GM12878 (cell line): Measurements from ENCODE around the gene SNCB.

ENCODE experiments used
- CBX5 ChIP-seq: sonication (generic); IDR thresholded peaks from 2 replicates; pipeline ENCODE4 v1.6.1; 2016; ENCODE audit warnings: low read depth, moderate library complexity, mild to moderate bottlenecking, inconsistent platforms
- CTCF ChIP-seq, 3 experiments: IDR thresholded peaks in 2 of 3; conservative IDR thresholded peaks in 1 of 3; 2 replicates each; pipeline ENCODE4 v1.5.1; 2011; ENCODE audit warnings: low read depth in 3 of 3, low read length in 3 of 3, mild to moderate bottlenecking in 3 of 3, control low read depth in 2 of 3, moderate library complexity in 2 of 3, inconsistent platforms in 1 of 3, mixed read lengths in 1 of 3; ENCODE audit not compliant: control insufficient read depth in 2 of 3, insufficient read depth in 1 of 3; ENCODE audit errors: extremely low read depth in 1 of 3
- FOXK2 ChIP-seq: fragments of 450-650 bp; IDR thresholded peaks from 2 replicates; pipeline ENCODE4 v1.6.1; 2017; ENCODE audit warnings: mild to moderate bottlenecking, moderate library complexity
- NBN ChIP-seq: fragments of 450-650 bp; IDR thresholded peaks from 2 replicates; pipeline ENCODE4 v1.6.1; 2016
- NFYA ChIP-seq: IDR thresholded peaks from 2 replicates; pipeline ENCODE4 v1.6.1; 2011; ENCODE audit warnings: low read depth, mild to moderate bottlenecking, low read length, improper control_type of control experiment, borderline replicate concordance
- NR2C1 ChIP-seq: fragments of 450-650 bp; IDR thresholded peaks from 2 replicates; pipeline ENCODE4 v1.6.1; 2017; ENCODE audit warnings: antibody characterized with exemption, mild to moderate bottlenecking, moderate library complexity
- POLR2A ChIP-seq: IDR thresholded peaks from 2 replicates; pipeline ENCODE4 v1.6.1; 2011; ENCODE audit warnings: low read depth, mild to moderate bottlenecking, low read length
- RFX5 ChIP-seq: IDR thresholded peaks from 2 replicates; pipeline ENCODE4 v1.6.1; 2011; ENCODE audit warnings: low read depth, low read length, improper control_type of control experiment
- TCF12 ChIP-seq: IDR thresholded peaks from 2 replicates; pipeline ENCODE4 v1.6.1; 2011; ENCODE audit warnings: low read depth, mild to moderate bottlenecking, low read length
- TF ChIP-seq, protein P1 (sequence below): fragments of 450-650 bp; IDR thresholded peaks from 2 replicates; pipeline ENCODE4 v1.6.1; 2016; ENCODE audit warnings: mild to moderate bottlenecking

- no peak for TF ChIP-seq FOXK2
- TF ChIP-seq CBX5 = no peak
- no peak for TF ChIP-seq POLR2A
- no peak for TF ChIP-seq RFX5
- no peak for TF ChIP-seq CTCF (IDR thresholded peaks at IDR 0.05 in 2 of 3, conservative IDR thresholded peaks at IDR 0.05 in 1 of 3; ENCODE audit: control insufficient read depth in 2 of 3, extremely low read depth in 1 of 3, insufficient read depth in 1 of 3, low read depth in 3 of 3, low read length in 3 of 3)
- TF ChIP-seq NFYA = no peak
- TF ChIP-seq NBN = no peak
- no peak for TF ChIP-seq NR2C1
- TF ChIP-seq TCF12 = no peak
- TF ChIP-seq, protein P1, sequence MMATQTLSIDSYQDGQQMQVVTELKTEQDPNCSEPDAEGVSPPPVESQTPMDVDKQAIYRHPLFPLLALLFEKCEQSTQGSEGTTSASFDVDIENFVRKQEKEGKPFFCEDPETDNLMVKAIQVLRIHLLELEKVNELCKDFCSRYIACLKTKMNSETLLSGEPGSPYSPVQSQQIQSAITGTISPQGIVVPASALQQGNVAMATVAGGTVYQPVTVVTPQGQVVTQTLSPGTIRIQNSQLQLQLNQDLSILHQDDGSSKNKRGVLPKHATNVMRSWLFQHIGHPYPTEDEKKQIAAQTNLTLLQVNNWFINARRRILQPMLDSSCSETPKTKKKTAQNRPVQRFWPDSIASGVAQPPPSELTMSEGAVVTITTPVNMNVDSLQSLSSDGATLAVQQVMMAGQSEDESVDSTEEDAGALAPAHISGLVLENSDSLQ = no peak
Observed at GRCh38 chr5:176628406-176629228, 1.7 kb downstream of the SNCB start.
